HPDE6-E6E7 (cell line): ENCODE measurements around the gene RGS16.

Experiments used
- DNase-seq: peaks from one replicate; pipeline ENCODE4 v3.0.0; 2011; ENCODE audit warnings: missing footprints; ENCODE audit errors: extremely low spot score

RGS16 gene

DNA sequence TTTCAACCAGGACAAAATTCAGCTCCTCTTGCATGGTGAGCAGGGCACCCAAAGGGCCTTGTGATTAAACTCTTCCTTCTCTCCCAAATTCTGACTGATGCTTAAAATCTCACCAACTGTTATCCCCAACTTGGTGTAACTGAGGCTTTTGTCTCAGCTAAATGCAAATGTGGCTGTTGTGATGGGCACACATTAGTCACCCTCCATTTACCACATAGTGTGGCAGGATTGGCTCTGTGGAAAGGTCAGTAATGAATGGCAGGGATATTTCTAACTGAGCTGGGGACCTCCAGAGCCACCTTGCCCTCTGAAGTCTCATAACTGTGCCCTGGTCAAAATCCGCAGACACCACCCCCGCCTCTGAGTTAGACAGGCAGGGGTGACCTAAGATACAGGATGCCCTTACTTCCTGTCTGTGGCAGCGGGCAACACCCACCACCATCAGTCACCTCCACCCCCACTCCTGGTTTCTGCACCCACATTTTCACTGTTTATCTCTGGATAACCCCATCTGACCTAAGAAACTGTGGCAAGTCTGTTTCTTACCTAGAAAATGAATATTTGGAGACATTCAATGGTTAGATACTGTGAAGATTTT, 25.4 kb upstream of the RGS16 start:
- no peak for DNase-seq

DNA sequence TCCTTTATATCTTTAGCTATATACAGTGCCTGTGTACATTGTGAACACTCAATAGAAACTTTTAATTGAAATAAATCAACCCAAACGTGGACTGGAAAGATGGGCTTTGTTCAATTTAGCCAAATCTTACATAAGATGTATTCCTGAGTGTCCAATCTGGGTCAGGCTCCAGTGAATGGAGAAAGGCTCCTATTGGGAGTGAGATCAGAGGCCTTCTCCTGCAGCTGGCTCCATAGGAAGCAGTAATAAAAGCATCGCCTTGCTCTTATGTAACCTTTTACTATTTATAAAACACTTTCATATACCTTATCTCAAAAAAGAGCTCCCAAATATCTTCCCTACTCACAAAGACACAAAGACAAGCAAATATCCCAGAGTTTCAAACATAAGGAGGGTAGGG, 24.9 kb upstream of the RGS16 start:
- no peak for DNase-seq

DNA sequence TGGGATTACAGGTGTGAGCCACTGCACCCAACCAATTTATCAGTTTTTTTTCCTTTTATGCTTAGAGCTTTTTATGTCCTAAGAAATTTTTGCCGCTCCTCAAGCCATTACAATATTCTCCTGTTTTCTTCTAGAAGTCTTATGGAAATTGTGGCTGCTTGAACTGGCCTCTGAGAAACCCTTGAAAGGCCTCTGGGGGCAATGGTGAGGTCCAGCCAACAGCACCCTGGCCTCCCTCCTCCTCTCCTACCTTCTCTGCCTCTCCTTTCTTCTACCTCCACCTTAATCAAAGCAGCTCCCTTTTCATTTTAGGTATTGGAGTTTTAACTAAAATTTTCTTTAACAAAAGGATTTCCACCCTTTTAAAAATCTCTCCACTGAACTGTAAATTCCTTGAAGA, 24.5 kb upstream of the RGS16 start:
- DNase-seq, result no peak

DNA sequence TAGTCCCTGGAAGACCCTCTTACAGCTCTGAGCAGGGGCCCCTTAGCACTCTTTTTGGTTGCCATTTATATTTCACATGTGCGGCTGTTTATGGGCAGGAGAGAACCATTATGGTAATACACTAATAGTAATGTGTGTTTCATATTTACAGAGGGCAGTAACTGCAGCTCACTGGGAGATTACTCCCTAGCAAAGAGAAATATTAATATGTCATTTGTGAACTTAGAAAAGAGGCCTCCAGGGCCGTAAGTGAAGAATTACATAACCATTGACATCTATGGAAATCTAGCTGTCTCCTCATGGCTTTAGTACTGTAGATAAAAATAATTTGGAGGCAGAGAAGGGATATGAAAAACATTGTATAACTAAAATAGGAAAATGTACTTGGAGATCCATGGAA, 23.4 kb upstream of the RGS16 start:
- no peak for DNase-seq

DNA sequence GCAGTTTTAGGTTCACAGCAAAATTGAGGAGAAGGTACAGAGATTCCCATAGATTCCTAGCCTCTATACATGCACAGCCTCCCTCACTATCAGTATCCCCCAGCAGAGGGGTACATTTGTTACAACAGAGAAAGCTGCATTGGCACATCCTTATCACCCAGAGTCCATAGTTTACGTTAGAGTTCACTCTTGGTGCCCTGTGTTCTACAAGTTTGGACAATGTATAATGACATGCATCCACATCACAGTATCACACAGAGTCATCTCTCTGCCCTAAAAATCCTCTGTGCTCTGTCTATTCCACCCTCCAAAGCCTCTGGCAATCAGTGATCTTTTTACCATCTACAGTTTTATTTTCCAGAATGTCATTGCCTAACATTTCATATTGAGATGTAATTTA, 22.3 kb upstream of the RGS16 start:
- DNase-seq, result no peak

DNA sequence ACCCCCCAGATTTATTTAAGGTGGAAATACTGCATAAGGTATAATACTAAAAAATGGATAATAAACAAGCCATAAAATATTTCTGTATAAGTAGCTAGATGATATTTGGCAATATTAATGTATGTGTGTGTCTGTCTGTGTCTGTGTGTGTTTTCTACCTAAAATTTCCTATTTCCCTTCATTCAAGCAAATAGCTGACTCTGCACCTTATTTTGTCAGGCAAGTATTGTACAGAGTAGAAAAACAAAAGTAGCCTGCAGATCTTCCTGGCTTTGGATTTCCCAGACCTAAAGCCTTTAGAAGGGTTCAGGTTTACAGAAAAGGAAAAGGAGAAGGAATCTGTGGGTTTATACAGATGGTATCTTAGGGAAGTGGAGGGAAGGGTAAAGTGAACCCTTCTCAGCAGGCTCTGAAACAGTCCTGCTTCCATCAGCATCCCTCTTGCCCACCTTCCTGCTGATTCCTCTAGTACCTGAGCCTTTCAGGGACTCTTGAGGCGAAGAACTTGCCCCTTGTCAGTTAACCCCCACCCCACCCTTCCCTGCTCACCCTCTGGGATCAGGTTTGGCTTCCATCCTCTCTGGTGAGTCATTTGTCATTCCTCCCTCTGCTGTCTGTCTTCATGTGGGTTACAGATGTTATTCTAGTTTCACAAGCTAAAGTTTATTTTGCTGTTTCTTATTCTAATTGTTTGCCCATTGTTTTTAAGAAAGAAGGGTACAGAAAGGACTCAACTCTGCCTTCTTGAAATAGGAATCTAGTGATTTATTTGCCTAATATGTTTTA, 21.7 kb upstream of the RGS16 start:
- peak; percentile 47 for DNase-seq

DNA sequence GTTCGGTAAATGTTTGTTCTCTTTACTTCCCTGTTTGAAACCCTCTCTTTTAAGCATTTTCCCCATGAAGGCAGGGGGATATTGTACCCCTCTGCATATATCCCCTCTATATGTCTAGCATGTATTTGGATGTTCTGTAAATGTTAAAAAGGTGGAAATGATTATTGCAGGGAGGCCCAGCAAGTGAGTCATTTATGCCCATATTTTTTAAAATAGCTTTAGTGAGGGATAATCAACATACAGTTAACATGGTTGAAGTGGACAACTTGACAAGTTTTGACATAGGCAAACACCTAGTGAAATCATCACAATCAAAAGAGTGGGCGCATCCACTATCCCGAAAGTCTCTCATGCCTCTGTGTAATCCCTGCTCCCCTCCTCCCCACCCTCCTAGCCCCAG, 20.8 kb upstream of the RGS16 start:
- no peak for DNase-seq

DNA sequence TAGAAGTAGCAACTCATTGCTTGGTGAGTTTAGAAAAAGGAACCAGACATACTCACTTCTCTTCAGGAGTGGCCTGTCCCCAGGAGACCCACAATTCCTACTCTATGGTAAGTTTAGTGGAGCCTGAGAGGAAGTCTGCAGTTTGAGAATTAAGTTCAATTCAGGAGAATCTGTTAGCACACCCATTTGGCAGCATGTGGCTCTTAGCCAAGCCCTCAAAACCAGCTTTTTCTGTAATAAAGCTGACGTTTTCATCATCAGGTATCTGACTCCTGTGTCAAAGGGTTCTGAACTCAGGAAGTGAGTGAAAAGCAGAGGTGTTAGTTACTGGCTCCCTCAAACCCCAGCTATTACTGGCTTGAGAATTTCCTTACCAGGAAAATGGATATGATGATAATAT, 20.4 kb upstream of the RGS16 start:
- no peak for DNase-seq

DNA sequence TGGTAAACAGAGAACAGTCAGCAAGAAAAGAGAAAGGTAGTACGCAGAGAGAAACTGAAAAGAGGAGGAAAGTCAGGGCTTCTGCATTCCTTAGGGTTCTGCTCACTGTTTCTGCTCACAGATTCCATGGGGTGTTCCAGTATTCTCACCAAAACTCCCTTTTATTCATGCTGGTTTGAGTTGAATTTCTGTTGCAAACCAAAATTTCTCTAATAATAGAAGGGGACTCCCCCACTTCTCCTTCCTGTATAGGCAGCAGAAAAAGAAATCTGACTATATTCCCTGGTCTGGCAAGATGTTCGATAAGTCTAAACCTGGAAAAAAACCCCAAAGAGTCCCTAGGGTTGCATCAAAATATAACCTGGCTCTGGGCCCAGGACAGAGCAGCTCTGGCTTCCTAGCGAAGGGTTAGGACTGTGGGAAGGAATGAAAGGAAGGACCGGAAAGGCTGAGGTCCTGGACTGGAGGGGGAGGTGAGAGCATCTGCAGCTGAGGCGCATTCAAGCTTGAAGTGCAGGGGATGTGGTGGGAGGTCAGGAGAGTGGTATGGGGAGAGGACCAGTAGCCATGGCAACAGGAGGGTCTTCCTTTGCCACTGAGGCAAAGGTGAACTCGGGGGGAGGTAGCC, 18.8 kb upstream of the RGS16 start:
- DNase-seq, result no peak

DNA sequence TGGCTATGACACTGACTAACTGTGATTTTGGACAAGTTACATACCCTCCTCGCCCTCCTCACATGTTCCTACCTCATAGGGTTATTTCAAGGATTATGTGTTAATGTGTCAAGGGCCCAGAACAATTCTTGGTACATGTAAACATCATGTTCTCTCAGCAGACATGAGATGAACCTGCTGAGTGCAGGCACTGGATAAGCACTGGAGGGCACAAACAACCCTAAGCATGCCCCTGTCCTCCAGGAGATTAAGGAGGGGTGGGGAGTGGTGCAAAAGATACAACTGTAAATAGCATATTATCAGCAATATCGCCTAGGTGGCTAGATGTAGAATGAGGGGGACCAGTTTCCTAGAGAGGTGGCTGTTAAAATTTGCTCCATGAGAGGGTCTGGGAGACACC, 17.7 kb upstream of the RGS16 start:
- no peak for DNase-seq

DNA sequence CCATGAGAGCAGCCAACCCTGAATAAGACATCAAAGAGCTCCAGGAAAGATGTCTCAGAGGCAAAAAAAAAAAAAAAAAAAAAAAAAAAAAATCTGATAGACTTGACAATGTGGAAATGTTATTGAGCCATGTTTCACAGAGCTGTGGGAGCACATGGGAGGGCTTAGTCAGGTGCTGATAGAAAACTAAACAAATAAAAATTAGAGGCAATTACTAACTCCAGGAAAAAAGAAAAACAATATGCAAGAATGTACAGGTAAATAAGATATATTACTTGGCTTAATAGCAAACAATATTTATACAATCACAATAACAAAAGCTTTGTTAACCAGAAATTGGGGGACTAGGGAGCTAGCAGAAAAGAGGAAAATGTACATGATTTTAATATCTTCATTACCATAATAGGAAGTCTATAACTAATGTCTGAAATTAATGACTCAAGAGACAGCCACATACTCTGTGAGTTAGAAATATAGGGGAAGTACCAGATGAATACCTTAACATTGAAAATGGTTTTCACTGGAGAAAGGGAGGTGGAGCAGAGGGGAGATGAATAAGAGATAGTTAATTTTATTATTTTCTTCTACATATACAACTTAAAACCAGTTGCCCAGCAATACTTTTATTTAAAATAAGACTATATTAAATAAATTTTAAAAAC, 16.9 kb upstream of the RGS16 start:
- DNase-seq, result no peak

DNA sequence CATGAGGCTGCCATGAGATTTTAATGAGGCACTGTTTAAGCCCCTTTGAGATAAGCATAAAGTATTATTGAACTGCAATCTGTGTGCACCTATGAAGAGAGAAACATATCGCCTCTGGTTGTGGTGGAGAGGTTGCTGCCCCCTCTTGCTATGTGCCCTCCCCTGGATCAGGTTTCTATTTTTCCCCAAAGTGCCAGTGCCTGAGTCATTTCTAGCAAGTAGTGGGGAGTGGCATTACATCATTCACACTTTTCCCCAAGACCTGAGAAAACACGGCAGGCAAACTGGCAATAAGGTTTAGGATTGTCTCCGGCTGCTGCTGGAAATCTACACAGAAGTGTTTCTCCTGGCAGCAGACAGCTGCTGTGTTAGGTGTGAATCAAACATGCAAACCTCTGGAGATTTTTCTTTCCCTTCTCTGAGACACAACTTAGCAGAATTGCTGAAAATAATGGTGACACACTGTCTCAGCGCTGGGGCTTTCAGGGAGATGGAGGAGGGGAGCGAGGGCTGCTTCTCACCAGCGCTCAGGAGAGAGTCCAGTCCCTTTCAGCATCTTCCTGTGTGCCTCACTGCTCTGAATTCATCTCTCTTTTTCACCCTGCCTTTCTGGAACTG, 13.7 kb upstream of the RGS16 start:
- no peak for DNase-seq

DNA sequence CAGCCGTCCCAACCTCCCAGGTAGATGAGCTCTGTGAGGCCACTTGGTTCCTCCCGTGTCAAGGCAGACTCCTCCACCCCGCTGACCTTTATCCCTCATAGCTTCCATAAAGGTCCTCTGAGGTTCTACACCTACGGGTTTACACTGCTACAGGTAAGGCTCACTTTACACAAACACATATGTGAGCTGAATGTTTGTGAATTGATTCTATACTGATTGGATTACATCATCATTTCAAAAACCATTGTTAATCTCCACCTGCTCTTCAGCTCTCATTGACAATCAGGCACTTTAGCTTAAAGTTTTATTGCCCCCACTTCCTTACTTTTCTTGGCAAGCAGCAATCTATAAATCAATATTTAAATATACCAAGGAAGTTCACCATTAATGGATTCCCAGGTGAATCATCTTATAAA, 12.8 kb upstream of the RGS16 start:
- DNase-seq, result no peak

DNA sequence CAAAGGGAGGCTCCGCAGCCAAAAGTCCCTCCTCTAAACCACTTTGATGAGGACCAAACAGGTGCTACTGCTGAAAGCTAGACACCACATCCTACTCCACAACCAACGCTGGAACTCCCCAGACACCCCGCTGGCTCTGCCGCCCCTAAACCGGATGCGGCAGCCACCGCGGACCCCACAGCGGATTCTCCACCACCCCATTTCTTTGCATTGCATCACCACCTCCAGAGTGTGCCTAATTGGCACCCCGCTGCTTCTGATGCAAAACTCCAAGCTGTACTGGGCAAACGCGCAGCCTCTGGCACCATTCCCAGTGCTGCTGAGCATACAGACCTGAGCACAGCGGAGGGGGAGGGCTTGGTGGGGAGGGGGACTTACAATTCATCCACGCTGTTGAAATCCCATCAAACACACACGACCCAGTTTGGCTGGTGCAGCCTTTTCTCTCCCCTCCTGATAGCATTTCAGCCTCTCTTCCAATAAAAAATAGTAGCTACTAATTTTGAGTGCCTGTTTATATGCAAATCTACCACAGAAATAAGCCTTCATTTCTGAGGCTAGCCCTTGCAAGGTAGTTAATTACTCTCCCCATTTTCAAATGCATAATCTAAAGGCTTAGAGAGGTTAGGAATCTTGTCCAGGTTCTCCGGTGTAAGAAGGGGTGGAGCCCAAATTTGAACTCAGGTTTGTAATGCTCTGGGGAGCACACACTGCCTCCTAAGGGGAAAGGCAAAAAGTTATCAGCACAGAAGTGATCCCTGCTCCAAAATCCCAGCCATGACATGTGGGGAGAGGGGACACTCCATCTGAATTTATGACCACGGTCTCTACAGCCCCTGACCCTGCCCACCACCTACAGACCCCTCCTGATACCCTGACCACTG, 12.2 kb upstream of the RGS16 start:
- no peak for DNase-seq

DNA sequence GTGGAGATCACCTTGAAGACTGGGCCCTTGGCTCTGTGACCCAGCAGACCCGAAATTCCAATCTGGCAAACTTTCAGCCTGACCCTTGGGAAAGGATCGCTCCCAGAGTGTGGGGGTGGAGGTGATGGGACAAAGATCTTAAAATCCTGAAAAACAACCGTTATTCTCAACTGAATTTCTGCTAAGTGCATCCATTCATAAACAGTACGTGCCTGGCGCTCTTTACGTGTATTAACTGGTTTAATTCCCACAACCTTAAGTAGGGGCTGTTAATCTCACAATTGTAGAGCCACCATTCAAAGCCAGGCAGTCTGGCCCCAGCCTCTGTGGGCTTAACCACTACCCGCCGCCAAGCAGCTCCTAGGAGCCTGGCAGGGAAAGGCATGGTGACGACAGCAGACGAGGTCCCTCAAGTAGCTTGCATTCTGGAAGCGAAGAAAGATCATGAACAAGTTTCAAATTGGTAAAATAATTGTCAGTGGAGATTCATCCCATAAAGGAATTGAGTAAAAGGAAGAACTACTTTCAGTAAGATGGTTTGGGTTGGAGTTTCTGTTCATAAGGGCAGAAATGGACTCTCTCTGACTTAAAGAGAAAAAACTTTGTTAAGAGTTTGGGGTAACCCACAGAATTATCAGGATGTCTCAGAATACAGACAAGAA, 11.4 kb upstream of the RGS16 start:
- DNase-seq, result no peak

DNA sequence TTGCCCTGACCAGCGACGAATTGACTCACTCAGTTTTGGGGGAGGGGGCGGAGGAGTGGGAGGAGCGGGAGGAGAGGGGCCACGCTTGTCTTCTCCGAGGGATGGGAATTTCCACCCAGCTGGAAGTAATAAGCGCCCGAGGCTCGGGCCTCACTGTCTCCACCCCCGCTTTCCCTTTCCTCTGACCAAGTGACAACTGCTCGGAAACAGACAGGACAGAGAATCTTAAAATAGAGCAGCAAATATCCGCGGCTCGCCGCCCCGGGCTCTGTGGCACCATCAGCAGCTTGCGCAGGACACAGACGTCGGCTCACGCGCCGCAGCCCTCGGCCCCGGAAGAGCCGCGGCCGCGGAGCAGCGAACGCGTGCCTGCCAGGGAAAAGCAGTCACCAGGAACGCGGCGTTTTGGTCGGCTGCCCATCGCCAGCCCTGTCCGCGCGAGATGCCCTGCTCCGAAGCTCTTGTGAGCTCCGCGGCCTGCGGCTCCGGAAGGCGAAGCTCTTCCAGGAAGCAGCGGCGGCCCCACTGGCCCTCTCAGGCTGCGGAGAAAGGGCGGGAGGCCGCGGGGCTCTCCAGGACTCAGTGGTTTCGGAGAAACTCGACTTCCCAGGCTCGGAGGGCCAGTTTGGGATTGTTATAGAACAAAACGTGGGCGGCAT, 10.7 kb upstream of the RGS16 start:
- peak; percentile 39 for DNase-seq

DNA sequence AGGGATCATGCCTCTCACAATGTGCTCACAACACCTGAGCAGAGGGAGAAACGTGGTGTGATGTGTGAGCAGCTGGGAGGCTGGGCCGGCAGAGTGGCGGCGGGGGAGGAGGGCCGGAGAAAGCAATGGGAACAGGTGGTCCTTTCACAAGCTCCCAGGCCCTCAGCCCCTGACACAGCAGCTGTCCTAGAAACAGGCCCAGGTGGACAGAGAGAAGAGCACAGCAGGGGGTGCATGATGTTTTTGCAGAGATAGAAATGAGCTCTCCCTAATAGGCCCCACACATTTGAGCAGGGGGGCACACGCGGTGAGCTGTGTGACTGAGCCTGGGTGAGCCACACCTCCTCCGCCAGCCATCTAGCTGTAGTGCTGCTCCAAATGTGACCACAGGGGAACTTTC, 7.6 kb upstream of the RGS16 start:
- DNase-seq, result no peak

DNA sequence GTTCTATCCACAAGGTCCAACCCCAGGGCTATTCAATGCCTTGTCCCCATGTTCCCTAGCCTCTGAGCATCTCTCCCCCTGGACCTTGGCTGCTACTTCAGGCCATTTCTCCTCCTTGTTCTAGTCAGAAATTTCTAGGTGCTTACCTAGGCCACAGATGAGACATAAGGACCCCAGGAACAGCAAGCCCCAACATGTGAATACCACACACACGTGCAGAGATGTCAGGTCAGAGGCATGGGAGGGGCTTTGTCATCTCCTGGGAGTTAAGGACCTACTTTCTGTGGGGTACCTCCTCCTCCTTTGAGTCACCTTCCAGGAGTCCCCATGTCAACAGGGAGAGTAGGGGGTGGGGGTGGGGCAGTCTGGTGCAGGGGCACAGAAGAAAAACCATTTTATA, 7.1 kb upstream of the RGS16 start:
- DNase-seq, result no peak

DNA sequence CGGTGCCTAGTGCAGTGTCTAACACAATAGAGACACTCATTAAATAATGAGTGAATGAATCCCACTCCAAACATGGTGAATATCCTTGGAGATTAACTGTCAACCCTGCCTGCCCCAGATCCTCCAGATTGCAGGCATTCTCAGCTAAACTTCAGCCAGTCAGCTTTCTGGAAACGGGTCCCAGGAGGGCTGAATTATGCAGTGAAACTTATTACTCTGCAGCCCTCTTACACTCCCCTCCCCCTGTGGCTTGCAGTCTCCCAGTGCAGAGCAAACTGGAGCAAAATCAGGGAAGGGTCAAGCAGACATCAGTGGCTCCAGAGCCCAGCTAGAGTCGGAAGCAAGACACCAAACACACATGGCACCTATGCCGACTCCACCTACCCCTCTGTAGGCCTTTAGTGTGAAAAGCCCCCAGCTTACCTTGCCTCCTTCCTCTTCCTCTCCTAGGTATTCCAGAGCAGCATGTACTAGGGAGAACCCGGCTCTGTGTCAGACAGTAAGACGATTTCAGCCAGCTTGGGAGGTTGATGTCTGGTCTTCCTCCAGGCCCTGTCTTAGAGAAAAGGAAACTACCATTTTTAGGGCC, 6.5 kb upstream of the RGS16 start:
- DNase-seq, result no peak
